HT-29 (cell line): Measurements from ENCODE around the gene LRRC23. TPM values are rescaled to one million over a fixed set of nuclear protein-coding genes. Genes with fewer than 3 reads are reported as not detected.
"Not testable (repeated sequence)": the region's sequence is repeated elsewhere in the genome, so short reads cannot be mapped to it uniquely, and the experiment has no call there.

Source experiments
- DNase-seq: peaks from one replicate; pipeline ENCODE4 v3.0.0-alpha.2; 2015; ENCODE audit warnings: low spot score
- total RNA-seq: library from RNA; depleted of rRNA; stranded (reverse); fragments of >200 nt; shearing (Covaris generic); gene quantifications from 2 replicates; pipeline ENCODE4 v1.2.3, GENCODE V29; 2014; rRNA removed

The LRRC23 gene, protein sequence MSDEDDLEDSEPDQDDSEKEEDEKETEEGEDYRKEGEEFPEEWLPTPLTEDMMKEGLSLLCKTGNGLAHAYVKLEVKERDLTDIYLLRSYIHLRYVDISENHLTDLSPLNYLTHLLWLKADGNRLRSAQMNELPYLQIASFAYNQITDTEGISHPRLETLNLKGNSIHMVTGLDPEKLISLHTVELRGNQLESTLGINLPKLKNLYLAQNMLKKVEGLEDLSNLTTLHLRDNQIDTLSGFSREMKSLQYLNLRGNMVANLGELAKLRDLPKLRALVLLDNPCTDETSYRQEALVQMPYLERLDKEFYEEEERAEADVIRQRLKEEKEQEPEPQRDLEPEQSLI
- 0.61 and 4.6 TPM in 2 replicates for total RNA-seq

DNA sequence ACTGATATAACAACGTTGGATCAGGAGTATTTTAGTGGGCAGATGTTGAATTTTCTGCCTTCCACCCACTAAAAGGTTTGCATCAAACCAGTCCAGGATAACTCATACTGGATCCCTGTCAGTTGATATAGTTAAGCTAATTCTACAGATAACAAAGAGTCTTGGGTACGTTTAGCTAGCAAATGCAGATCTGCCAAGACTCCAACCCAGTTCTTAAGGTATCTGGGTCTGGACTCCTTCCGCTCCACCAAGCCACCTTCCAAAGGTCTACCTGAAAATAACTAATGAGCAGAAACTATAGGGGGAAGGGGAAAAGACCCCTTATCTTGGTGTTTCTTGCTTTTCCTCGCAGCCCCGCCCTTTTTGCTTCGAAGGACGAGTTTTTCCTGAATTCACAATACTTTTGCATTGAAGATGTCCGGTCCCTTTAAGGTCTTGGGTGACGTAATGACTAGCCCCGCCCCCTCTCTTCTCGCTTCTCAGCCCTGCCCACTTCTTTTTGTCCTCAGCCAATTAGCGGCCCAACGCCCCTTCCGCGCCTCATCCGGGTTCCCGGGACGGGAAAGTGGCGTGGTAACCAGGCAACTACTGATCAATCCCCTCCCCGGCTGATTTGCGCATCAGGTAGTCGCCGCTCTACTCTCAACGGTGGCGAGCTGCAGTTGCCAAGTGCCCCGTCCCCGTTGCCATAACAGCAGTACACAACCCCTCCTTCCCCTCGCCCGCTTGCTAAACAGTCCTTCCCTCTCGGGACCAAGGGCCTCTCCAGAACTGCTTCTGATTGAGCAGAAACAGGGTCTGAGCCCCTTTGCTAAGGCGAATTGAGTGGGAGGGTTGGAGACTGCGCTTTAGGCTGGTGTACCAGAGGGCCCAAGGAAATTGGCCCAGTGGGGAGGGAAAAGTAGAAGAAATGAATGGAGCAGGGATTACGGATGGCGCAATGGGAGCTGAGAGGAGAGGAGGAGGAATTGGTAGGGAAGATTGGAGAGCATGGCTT, at the start of gene LRRC23:
TSS of gene LRRC23 (plus strand) at position 543 of the 997 bp plus-strand sequence. CDS start 812 bp downstream, outside the sequence.
- peak; percentile 97 for DNase-seq

DNA sequence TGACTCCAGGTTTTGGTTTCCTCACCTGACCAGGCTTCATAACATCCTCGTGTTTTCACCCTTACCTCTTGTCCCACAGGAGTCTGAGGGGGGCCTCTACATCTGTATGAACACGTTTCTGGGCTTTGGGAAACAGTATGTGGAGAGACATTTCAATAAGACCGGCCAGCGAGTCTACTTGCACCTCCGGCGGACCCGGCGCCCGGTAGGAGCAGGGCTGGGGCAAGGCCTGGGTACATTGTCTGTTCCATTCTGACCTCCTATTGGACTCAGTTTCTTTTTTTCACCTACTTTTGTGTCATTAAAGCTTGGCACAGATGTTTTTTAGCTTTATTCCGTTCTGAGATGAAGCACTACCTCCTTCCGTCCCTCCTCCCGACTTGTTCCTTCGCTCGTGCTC, 49.3 kb upstream of the LRRC23 start:
- DNase-seq, result no peak

- no peak for DNase-seq
Measured at GRCh38 chr12:6858799-6859198, 45.8 kb upstream of the LRRC23 start.

- no peak for DNase-seq
Measured at GRCh38 chr12:6860116-6860515, 44.5 kb upstream of the LRRC23 start.

GRCh38 chr12:6860942-6861341, 43.7 kb upstream of the LRRC23 start:
- no peak for DNase-seq

- no peak for DNase-seq
Measured at GRCh38 chr12:6861391-6861790, 43.2 kb upstream of the LRRC23 start.

DNA sequence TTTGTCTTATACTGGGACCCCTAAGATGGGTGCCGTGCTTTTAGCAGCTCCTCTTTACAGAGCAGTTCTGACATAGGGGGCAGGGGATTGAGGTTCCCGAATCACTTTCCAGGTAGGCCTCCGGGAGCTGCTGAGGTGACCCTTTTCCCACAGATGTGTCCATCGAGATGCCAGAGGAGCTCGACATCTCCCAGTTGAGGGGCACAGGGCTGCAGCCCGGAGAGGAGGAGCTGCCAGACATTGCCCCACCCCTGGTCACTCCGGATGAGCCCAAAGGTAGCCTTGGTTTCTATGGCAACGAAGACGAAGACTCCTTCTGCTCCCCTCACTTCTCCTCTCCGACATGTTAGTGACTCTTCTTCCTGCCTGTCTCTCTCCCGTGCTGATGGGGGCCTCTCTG, 41.6 kb upstream of the LRRC23 start:
- DNase-seq, result no peak

GRCh38 chr12:6863586-6864321, 40.9 kb upstream of the LRRC23 start:
- no peak for DNase-seq

- not testable (repeated sequence) for DNase-seq
Measured at GRCh38 chr12:6865307-6865706, 39.3 kb upstream of the LRRC23 start.

- no peak for DNase-seq
Measured at GRCh38 chr12:6866163-6866919, 38.3 kb upstream of the LRRC23 start.

DNA sequence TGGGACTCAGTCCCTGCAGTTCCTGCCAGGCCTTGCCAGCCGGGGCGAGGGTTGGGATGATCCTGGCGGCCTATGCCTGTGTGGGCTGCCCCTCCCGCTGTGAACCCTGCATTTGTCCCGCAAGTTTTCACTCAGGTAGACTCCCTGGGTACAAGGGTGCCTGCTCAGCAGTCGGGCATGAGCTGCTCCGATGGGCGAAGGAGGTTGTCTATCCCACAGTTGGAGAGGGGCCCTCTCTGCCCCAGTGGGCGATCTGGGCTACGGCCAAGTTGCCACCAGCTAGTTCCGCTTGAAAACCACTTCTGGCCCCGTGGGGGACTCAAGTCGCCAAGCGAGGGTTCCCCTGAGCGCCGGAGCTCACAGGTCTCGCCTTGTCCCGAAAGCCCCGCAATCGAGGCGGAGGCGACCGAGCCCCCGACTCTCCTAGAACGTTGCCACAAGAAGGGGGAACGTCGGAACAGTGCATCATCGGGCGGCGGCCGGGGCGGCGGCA, 37.7 kb upstream of the LRRC23 start:
- no peak for DNase-seq

GRCh38 chr12:6867413-6868210, 37.0 kb upstream of the LRRC23 start, which contains the start of gene TPI1:
Gene TPI1, plus strand, starts transcription at chr12:6867531. Its CDS starts 36 bp downstream, at chr12:6867567.
- peak; percentile 77 for DNase-seq

GRCh38 chr12:6868211-6869048, 36.2 kb upstream of the LRRC23 start:
- peak; percentile 30 for DNase-seq

DNA sequence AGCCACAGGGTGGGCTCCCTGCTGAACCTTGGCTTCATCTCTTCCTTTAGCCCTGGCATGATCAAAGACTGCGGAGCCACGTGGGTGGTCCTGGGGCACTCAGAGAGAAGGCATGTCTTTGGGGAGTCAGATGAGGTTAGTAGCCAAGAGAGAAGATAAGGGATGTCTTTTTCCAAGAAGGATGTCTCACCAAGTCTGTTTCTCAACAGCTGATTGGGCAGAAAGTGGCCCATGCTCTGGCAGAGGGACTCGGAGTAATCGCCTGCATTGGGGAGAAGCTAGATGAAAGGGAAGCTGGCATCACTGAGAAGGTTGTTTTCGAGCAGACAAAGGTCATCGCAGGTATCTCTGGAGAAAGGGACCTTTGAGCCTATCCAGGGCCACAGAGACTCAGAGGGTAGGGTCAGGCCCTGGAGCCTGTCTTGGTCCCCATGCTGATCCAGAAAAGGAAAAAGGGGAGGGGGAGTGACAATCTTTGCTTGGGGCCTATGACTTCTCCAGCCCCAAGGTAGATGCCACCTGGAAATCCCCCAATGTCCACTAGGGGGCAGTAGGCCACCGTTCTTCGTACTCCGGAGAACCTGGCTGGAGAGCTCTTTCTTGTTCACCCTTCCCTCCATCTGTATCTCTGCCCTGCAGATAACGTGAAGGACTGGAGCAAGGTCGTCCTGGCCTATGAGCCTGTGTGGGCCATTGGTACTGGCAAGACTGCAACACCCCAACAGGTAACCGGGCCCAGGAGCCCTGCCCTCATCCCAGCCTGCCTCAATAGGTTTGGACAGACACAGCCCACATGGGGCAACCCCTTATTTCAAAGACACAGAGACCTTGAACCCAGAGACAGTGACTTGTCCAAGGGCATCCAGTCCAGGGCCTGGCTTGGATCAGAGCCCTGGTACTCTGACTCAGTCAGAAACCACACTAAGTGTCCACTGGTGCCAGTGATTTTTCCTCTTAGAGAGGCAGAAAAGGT, 35.3 kb upstream of the LRRC23 start:
- peak; percentile 91 for DNase-seq

DNA sequence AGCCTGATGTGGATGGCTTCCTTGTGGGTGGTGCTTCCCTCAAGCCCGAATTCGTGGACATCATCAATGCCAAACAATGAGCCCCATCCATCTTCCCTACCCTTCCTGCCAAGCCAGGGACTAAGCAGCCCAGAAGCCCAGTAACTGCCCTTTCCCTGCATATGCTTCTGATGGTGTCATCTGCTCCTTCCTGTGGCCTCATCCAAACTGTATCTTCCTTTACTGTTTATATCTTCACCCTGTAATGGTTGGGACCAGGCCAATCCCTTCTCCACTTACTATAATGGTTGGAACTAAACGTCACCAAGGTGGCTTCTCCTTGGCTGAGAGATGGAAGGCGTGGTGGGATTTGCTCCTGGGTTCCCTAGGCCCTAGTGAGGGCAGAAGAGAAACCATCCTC, 34.3 kb upstream of the LRRC23 start:
- DNase-seq, result not testable (repeated sequence)

DNA sequence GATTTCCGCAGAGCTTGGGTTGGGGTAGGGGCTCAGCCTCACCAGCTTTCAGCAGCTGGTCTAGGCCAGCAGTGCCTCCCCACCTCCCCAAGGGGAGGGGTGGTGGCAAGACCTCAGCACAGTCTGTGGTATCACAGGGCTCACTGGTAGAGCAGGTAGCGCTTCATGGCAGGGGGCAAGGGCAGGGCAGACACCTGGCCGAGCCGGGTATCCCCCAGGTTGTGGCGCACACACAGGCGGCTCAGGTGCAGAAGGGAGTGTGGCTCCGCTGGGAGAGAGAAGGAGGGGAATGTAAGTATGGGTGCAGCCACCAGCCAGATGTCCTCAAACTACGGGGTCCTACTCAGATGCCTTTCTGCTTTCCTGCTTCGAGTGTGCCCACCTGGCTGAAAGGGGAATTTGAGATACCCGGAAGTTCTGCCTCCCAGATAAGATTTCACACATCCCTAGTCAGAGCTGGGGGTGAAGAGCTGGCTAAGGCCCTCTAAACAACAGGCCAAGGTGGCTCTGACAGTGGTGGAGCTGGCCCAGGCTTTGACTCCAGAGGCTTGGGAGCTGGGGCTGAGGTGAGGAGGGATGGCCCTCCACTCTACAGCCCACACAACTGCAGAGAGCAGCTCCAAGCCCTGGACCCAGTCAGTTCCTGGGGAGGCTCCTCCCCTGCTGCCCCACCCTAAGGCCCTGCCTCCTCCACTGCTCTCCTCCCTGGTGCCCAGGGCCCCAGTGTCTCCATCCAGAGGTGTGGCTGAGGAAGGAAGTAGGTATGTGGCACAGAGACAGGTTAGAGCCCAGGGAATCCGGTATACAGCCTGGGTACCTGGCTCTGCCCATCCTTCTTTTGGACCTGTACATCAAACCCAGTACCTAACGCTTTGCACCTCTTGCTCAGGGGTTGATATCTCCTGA, 33.3 kb upstream of the LRRC23 start:
- peak; percentile 82 for DNase-seq
